SK-N-SH treated with all-trans-retinoic acid at 6 μM for 48 hours (cell line): ENCODE data around the gene PAX5.

Experiments
- ARNTL ChIP-seq: fragments of 450-650 bp; formaldehyde crosslinking; IDR thresholded peaks from 2 replicates; pipeline ENCODE4 v1.5.0; 2020; ENCODE audit warnings: low read depth, mild to moderate bottlenecking, moderate library complexity, borderline replicate concordance
- ISL1 ChIP-seq: fragments of 250-450 bp; sonication (Bioruptor Pico); IDR thresholded peaks from 2 replicates; pipeline ENCODE4 v2.1.2; 2022; ENCODE audit warnings: mild to moderate bottlenecking, moderate library complexity
- PATZ1 ChIP-seq: fragments of 250-450 bp; sonication (Bioruptor Pico); IDR thresholded peaks from 2 replicates; pipeline ENCODE4 v1.8.0; 2020; ENCODE audit warnings: mild to moderate bottlenecking, moderate library complexity, borderline replicate concordance
- PPARA ChIP-seq: fragments of 250-450 bp; sonication (Bioruptor Pico); IDR thresholded peaks from 2 replicates; pipeline ENCODE4 v1.5.0; 2020; ENCODE audit warnings: mild to moderate bottlenecking, borderline replicate concordance
- SNAI2 ChIP-seq: fragments of 250-450 bp; sonication (Bioruptor Pico); IDR thresholded peaks from 2 replicates; pipeline ENCODE4 v1.5.0; 2020; ENCODE audit warnings: mild to moderate bottlenecking, moderate library complexity
- TOX ChIP-seq: fragments of 250-450 bp; sonication (Bioruptor Pico); IDR thresholded peaks from 2 replicates; pipeline ENCODE4 v1.8.0; 2021; ENCODE audit warnings: mild to moderate bottlenecking, moderate library complexity, borderline replicate concordance
- ZC3H10 ChIP-seq: fragments of 250-450 bp; sonication (Bioruptor Pico); IDR thresholded peaks from 2 replicates; pipeline ENCODE4 v1.5.1; 2021; ENCODE audit warnings: mild to moderate bottlenecking, moderate library complexity
- ZFP30 ChIP-seq: fragments of 450-650 bp; formaldehyde crosslinking; IDR thresholded peaks from 2 replicates; pipeline ENCODE4 v1.5.0; 2022; ENCODE audit warnings: mild to moderate bottlenecking, moderate library complexity
- ZNF565 ChIP-seq: fragments of 450-650 bp; formaldehyde crosslinking; conservative IDR thresholded peaks from 2 replicates; pipeline ENCODE4 v1.5.0; 2020; ENCODE audit warnings: low read depth, mild to moderate bottlenecking, moderate library complexity
- ZNF70 ChIP-seq: fragments of 450-650 bp; formaldehyde crosslinking; IDR thresholded peaks from 2 replicates; pipeline ENCODE4 v1.5.0; 2020; ENCODE audit warnings: mild to moderate bottlenecking, moderate library complexity
- TF ChIP-seq, protein P1 (sequence below): fragments of 250-450 bp; sonication (Bioruptor Pico); IDR thresholded peaks from 2 replicates; pipeline ENCODE4 v1.5.0; 2020; ENCODE audit warnings: mild to moderate bottlenecking, moderate library complexity
- TF ChIP-seq, protein P2 (sequence below): fragments of 250-450 bp; sonication (Bioruptor Pico); IDR thresholded peaks from 2 replicates; pipeline ENCODE4 v1.8.0; 2021; ENCODE audit warnings: low read depth, mild to moderate bottlenecking, moderate library complexity, borderline replicate concordance

DNA sequence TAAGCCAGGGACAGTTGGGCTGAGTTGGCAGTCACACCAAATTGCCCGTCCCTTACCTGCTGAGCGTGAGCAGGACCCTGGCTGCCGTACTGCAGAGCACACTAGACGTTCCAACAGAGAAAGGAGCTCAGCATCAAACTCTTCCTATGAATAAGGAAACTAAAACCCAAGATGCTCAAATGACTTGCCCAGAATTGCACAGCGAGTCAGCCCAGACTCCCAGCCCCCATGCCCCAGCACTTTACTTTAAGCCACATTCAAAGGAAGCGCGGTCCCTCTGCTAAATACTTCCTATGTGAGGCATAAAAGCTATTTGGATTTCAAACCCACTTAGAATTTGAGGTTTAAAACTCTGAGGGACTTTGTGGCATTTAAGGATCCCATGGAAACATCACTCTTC, 23.9 kb downstream of the PAX5 start:
- TF ChIP-seq SNAI2 (CRISPR knock-in tag) = no peak
- TF ChIP-seq PPARA (CRISPR knock-in tag) = no peak
- TF ChIP-seq ZC3H10 (CRISPR knock-in tag) = no peak
- TF ChIP-seq ISL1 (CRISPR knock-in tag) = no peak
- no peak for TF ChIP-seq ZNF70 (CRISPR knock-in tag)
- TF ChIP-seq ARNTL (CRISPR knock-in tag) = no peak
- no peak for TF ChIP-seq PATZ1
- TF ChIP-seq TOX (CRISPR knock-in tag) = no peak
- no peak for TF ChIP-seq ZFP30 (CRISPR knock-in tag)
- no peak for TF ChIP-seq ZNF565 (CRISPR knock-in tag)
- TF ChIP-seq, protein P1, sequence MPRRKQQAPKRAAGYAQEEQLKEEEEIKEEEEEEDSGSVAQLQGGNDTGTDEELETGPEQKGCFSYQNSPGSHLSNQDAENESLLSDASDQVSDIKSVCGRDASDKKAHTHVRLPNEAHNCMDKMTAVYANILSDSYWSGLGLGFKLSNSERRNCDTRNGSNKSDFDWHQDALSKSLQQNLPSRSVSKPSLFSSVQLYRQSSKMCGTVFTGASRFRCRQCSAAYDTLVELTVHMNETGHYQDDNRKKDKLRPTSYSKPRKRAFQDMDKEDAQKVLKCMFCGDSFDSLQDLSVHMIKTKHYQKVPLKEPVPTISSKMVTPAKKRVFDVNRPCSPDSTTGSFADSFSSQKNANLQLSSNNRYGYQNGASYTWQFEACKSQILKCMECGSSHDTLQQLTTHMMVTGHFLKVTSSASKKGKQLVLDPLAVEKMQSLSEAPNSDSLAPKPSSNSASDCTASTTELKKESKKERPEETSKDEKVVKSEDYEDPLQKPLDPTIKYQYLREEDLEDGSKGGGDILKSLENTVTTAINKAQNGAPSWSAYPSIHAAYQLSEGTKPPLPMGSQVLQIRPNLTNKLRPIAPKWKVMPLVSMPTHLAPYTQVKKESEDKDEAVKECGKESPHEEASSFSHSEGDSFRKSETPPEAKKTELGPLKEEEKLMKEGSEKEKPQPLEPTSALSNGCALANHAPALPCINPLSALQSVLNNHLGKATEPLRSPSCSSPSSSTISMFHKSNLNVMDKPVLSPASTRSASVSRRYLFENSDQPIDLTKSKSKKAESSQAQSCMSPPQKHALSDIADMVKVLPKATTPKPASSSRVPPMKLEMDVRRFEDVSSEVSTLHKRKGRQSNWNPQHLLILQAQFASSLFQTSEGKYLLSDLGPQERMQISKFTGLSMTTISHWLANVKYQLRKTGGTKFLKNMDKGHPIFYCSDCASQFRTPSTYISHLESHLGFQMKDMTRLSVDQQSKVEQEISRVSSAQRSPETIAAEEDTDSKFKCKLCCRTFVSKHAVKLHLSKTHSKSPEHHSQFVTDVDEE = no peak
- TF ChIP-seq, protein P2, sequence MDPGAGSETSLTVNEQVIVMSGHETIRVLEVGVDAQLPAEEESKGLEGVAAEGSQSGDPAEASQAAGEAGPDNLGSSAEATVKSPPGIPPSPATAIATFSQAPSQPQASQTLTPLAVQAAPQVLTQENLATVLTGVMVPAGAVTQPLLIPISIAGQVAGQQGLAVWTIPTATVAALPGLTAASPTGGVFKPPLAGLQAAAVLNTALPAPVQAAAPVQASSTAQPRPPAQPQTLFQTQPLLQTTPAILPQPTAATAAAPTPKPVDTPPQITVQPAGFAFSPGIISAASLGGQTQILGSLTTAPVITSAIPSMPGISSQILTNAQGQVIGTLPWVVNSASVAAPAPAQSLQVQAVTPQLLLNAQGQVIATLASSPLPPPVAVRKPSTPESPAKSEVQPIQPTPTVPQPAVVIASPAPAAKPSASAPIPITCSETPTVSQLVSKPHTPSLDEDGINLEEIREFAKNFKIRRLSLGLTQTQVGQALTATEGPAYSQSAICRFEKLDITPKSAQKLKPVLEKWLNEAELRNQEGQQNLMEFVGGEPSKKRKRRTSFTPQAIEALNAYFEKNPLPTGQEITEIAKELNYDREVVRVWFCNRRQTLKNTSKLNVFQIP (CRISPR knock-in tag) = no peak
